Endothelial cell (in vitro differentiated cells): ENCODE measurements around the gene PTPN5. TPM values are rescaled to one million over a fixed set of nuclear protein-coding genes. Genes with fewer than 3 reads are reported as not detected.

Experiments used
- DNase-seq: peaks from one replicate; pipeline ENCODE4 v3.0.0; 2021; ENCODE audit warnings: low spot score
- H3K27ac Mint-ChIP-seq: one replicate; pipeline ENCODE4 v1.8.0; 2021; ENCODE audit warnings: mixed read lengths, inconsistent platforms; ENCODE audit not compliant: unreplicated experiment
- H3K27me3 Mint-ChIP-seq: one replicate; pipeline ENCODE4 v1.8.0; 2021; ENCODE audit warnings: mild to moderate bottlenecking, moderate library complexity, mixed read lengths, inconsistent platforms; ENCODE audit not compliant: unreplicated experiment
- H3K36me3 Mint-ChIP-seq: one replicate; pipeline ENCODE4 v1.8.0; 2021; ENCODE audit warnings: mild to moderate bottlenecking, low read depth, mixed read lengths, inconsistent platforms; ENCODE audit not compliant: unreplicated experiment
- H3K4me1 Mint-ChIP-seq: one replicate; pipeline ENCODE4 v1.8.0; 2021; ENCODE audit warnings: mild to moderate bottlenecking, mixed read lengths, inconsistent platforms; ENCODE audit not compliant: unreplicated experiment
- H3K4me3 Mint-ChIP-seq: one replicate; pipeline ENCODE4 v1.8.0; 2021; ENCODE audit warnings: mild to moderate bottlenecking, mixed read lengths, inconsistent platforms; ENCODE audit not compliant: unreplicated experiment
- H3K9me3 Mint-ChIP-seq: one replicate; pipeline ENCODE4 v1.8.0; 2021; ENCODE audit warnings: mixed read lengths, inconsistent platforms; ENCODE audit not compliant: unreplicated experiment
- CTCF ChIP-seq: fragments of 200-600 bp; sonication (generic); IDR thresholded peaks from one replicate; pipeline ENCODE4 v1.5.0; 2021; ENCODE audit warnings: antibody characterized with exemption; ENCODE audit not compliant: unreplicated experiment
- total RNA-seq: library from RNA; stranded (reverse); fragmentation: NEBNext Ultra II Directional; extraction: Animal tissue kit (Norgen Biotek cat#: 25700); gene quantifications from one replicate; pipeline ENCODE4 v1.2.1, GENCODE V29; 2021; ENCODE audit not compliant: unreplicated experiment

Gene PTPN5
- total RNA-seq, 1 donor from 2014 or later, result 16.4 TPM

- Mint-ChIP-seq H3K27me3 (peaks cover 14% of the 10 kb centered on the region), H3K4me1 (no peaks in the 10 kb centered on the region), H3K4me3 (no peak overlapping the region), H3K27ac (no peak overlapping the region), H3K9me3 (no peaks in the 10 kb centered on the region), H3K36me3 (no peaks in the 10 kb centered on the region)
- no peak for TF ChIP-seq CTCF
- DNase-seq, result no peak
These were observed 76.1 kb downstream of the PTPN5 start for GRCh38 chr11:18715476-18715875.

GRCh38 chr11:18714443-18714780 is 77.2 kb downstream of the PTPN5 start:
- no peak for DNase-seq
- H3K27ac Mint-ChIP-seq, result no peak overlapping the region
- H3K4me3 Mint-ChIP-seq, result no peak overlapping the region
- no peaks in the 10 kb centered on the region for H3K36me3 Mint-ChIP-seq
- no peaks in the 10 kb centered on the region for H3K4me1 Mint-ChIP-seq
- peaks cover 14% of the 10 kb centered on the region for H3K27me3 Mint-ChIP-seq
- TF ChIP-seq CTCF, result no peak
- no peaks in the 10 kb centered on the region for H3K9me3 Mint-ChIP-seq

DNA sequence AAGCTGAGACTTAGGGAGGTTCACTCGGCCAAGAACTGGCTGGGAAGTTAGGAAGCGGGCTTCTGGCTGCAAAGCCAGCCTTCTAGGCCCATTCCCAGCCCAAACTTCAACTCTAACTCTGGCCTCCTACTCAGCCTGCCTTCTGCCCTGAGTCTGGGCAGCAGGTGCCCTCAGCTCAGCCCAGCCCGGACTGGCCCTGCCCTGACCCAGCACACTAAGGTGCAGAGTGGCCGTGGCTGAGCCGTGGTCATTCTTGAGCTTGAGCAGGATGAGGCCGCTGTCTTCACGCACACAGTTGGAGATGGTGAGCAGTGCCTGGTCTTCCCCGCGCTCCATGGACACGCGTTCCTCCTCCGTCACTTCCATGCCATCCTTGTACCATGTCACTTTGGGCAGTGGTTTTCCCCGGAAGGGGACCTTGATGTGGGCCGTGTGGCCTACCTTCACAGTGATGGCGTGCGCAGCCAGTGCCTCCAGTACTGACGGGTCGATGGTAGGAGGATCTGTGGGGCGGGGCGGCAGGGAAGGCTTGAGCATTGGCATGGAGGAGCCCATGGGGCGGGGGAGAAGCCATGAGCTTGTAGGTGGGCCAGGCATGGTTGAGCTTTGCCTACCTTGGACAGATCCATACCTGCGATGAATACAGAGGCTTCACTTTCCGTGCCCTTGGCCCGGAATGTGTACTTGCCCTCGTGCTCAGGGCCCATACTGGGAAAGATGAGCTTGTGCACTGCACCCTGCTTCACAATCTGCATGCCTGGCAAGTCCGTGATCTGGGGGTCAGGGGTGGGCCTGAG is 77.8 kb downstream of the PTPN5 start:
- H3K27me3 Mint-ChIP-seq, result peaks cover 15% of the 10 kb centered on the region
- TF ChIP-seq CTCF, result no peak

GRCh38 chr11:18710545-18710944 is 81.1 kb downstream of the PTPN5 start:
- Mint-ChIP-seq H3K36me3 (no peaks in the 10 kb centered on the region), H3K27me3 (peaks cover 8% of the 10 kb centered on the region), H3K9me3 (no peaks in the 10 kb centered on the region), H3K27ac (no peak overlapping the region), H3K4me1 (peaks cover 6% of the 10 kb centered on the region), H3K4me3 (no peak overlapping the region)
- DNase-seq, result no peak
- TF ChIP-seq CTCF, result no peak

More for the DNA sequence above, 77.8 kb downstream of the PTPN5 start:
- no peaks in the 10 kb centered on the region for H3K9me3 Mint-ChIP-seq
- DNase-seq, result no peak
- H3K4me1 Mint-ChIP-seq, result no peaks in the 10 kb centered on the region
- no peaks in the 10 kb centered on the region for H3K36me3 Mint-ChIP-seq
- no peak overlapping the region for H3K27ac Mint-ChIP-seq
- H3K4me3 Mint-ChIP-seq, result no peak overlapping the region

GRCh38 chr11:18709414-18709813 is 82.2 kb downstream of the PTPN5 start:
- peaks cover 7% of the 10 kb centered on the region for H3K27me3 Mint-ChIP-seq
- H3K4me1 Mint-ChIP-seq, result peaks cover 6% of the 10 kb centered on the region
- H3K4me3 Mint-ChIP-seq, result no peak overlapping the region
- DNase-seq, result no peak
- H3K9me3 Mint-ChIP-seq, result no peaks in the 10 kb centered on the region
- H3K27ac Mint-ChIP-seq, result no peak overlapping the region
- TF ChIP-seq CTCF, result no peak
- H3K36me3 Mint-ChIP-seq, result no peaks in the 10 kb centered on the region
